ENCODE data around the gene COL25A1.

GRCh38 chr4:108813261-108813660 is 489.2 kb downstream of the COL25A1 start:
- no peak for TF ChIP-seq CTCF (IDR thresholded peaks at IDR 0.05)
- TF ChIP-seq POLR2A (IDR thresholded peaks at IDR 0.05) = no peak
